PFSK-1 (cell line): ENCODE data around the gene ST8SIA1.

Source experiments
- FOXP2 ChIP-seq: optimal IDR thresholded peaks from 2 replicates; pipeline ENCODE3; 2011; ENCODE audit warnings: borderline replicate concordance, control low read depth, inconsistent platforms; ENCODE audit not compliant: insufficient read depth; ENCODE audit errors: extremely low read length, extremely low read depth
- POLR2AphosphoS5 ChIP-seq: IDR thresholded peaks from 2 replicates; pipeline ENCODE4 v1.6.1; 2012; ENCODE audit warnings: low read depth, mild to moderate bottlenecking, control low read depth, low read length, moderate library complexity
- SIN3A ChIP-seq: IDR thresholded peaks from 2 replicates; pipeline ENCODE4 v1.6.1; 2012; ENCODE audit warnings: mild to moderate bottlenecking, low read length, moderate library complexity, borderline replicate concordance; ENCODE audit not compliant: insufficient read depth
- TAF1 ChIP-seq: IDR thresholded peaks from 2 replicates; pipeline ENCODE4 v1.6.1; 2012; ENCODE audit warnings: low read length, control low read depth, borderline replicate concordance; ENCODE audit not compliant: insufficient read depth
- TF ChIP-seq, protein P1 (sequence below), 2 experiments: IDR thresholded peaks; 2 replicates each; pipeline versions ENCODE4 v1.6.1 to v1.8.0; 2011 to 2012; ENCODE audit warnings: low read depth in 2 of 2, low read length in 2 of 2, control low read depth in 1 of 2, inconsistent platforms in 1 of 2, mild to moderate bottlenecking in 1 of 2, moderate library complexity in 1 of 2; ENCODE audit not compliant: insufficient read depth in 1 of 2

The ST8SIA1 gene

GRCh38 chr12:22357531-22357930 lies 23.0 kb upstream of the ST8SIA1 start:
- TF ChIP-seq, protein P1, sequence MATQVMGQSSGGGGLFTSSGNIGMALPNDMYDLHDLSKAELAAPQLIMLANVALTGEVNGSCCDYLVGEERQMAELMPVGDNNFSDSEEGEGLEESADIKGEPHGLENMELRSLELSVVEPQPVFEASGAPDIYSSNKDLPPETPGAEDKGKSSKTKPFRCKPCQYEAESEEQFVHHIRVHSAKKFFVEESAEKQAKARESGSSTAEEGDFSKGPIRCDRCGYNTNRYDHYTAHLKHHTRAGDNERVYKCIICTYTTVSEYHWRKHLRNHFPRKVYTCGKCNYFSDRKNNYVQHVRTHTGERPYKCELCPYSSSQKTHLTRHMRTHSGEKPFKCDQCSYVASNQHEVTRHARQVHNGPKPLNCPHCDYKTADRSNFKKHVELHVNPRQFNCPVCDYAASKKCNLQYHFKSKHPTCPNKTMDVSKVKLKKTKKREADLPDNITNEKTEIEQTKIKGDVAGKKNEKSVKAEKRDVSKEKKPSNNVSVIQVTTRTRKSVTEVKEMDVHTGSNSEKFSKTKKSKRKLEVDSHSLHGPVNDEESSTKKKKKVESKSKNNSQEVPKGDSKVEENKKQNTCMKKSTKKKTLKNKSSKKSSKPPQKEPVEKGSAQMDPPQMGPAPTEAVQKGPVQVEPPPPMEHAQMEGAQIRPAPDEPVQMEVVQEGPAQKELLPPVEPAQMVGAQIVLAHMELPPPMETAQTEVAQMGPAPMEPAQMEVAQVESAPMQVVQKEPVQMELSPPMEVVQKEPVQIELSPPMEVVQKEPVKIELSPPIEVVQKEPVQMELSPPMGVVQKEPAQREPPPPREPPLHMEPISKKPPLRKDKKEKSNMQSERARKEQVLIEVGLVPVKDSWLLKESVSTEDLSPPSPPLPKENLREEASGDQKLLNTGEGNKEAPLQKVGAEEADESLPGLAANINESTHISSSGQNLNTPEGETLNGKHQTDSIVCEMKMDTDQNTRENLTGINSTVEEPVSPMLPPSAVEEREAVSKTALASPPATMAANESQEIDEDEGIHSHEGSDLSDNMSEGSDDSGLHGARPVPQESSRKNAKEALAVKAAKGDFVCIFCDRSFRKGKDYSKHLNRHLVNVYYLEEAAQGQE (IDR thresholded peaks at IDR 0.05; ENCODE audit: insufficient read depth in 1 of 2, low read depth in 2 of 2, low read length in 2 of 2), result no peak
- TF ChIP-seq FOXP2 (no peak), TAF1 (no peak), SIN3A (no peak), POLR2AphosphoS5 (no peak)

- TF ChIP-seq SIN3A (no peak), POLR2AphosphoS5 (no peak), FOXP2 (no peak), TAF1 (no peak)
- TF ChIP-seq, protein P1 (IDR thresholded peaks at IDR 0.05; ENCODE audit: insufficient read depth in 1 of 2, low read depth in 2 of 2, low read length in 2 of 2), result no peak
These were observed 21.7 kb upstream of the ST8SIA1 start for GRCh38 chr12:22356231-22356630.

GRCh38 chr12:22355011-22355580 lies 20.6 kb upstream of the ST8SIA1 start:
- TF ChIP-seq TAF1 (no peak), POLR2AphosphoS5 (no peak), SIN3A (no peak), FOXP2 (no peak)
- TF ChIP-seq, protein P1 (IDR thresholded peaks at IDR 0.05; ENCODE audit: insufficient read depth in 1 of 2, low read depth in 2 of 2, low read length in 2 of 2), result no peak

- TF ChIP-seq SIN3A, result no peak
- TF ChIP-seq FOXP2, result no peak
- TF ChIP-seq POLR2AphosphoS5, result no peak
- TF ChIP-seq, protein P1 (IDR thresholded peaks at IDR 0.05; ENCODE audit: insufficient read depth in 1 of 2, low read depth in 2 of 2, low read length in 2 of 2), result no peak
- no peak for TF ChIP-seq TAF1
These were observed 19.3 kb upstream of the ST8SIA1 start for GRCh38 chr12:22353615-22354325.
